ENCODE measurements around the gene DHX34.

Gene DHX34

DNA sequence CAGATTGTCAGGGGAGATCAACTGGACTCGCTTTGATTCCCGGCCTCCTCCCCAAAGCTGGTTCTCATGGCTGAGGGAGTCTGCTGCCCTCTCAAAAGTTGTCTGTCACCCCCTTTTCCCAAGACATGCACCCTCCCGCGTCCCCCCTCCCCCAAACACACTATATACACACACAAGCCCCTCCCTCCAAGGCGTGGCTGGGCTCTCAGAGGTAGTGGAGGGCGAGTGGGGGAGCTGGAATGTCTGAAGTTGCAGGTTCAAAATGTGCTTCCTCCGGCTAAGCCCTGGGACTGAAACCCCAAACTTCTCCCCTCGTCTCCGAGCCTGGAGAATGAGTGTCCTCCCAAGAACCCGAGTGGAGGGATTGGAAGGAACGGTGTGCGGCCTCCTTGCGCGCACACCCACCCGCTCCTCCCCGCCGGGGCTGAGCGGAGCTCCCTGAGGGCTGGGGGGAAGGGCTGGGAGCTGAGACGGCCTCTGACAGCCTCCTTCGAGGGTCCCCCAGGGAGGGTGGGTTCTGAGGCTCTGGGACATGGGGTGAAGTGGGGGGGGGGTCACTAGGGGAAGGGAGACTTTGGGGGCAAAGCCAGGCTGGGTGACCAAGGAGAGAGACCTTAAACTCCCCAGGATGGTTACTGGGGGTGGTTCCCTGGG, 80.2 kb downstream of the DHX34 start:
- peaks cover 0 to 2% of the 10 kb centered on the region in 2 donors for H3K9me3 Mint-ChIP-seq
- H3K27ac Mint-ChIP-seq: no peak overlapping the region
- H3K4me1 Mint-ChIP-seq: peaks cover 6 to 12% of the 10 kb centered on the region in 2 donors
- H3K36me3 Mint-ChIP-seq: peaks cover 1 to 7% of the 10 kb centered on the region in 2 donors
- H3K27me3 Mint-ChIP-seq: peaks cover 50 to 51% of the 10 kb centered on the region in 2 donors
- DNase-seq: no peak
- H3K4me3 Mint-ChIP-seq: peak overlapping the region in 1 of 2 donors; percentile 39
- ATAC-seq (replicated peaks): no peak

- ATAC-seq (replicated peaks): peak; percentile 35 to 48
- peaks cover 1 to 7% of the 10 kb centered on the region in 2 donors for H3K36me3 Mint-ChIP-seq
These were observed 81.1 kb downstream of the DHX34 start for GRCh38 chr19:47430041-47430802.

GRCh38 chr19:47432091-47432490, 83.0 kb downstream of the DHX34 start:
- H3K27me3 Mint-ChIP-seq: peaks cover 58 to 68% of the 10 kb centered on the region in 2 donors
- H3K36me3 Mint-ChIP-seq: peaks cover 1 to 7% of the 10 kb centered on the region in 2 donors
- peaks cover 7 to 24% of the 10 kb centered on the region in 2 donors for H3K4me1 Mint-ChIP-seq
- DNase-seq (no peak), ATAC-seq (replicated peaks) (no peak)
- no peak overlapping the region for H3K27ac Mint-ChIP-seq
- H3K4me3 Mint-ChIP-seq: no peak overlapping the region
- H3K9me3 Mint-ChIP-seq: peaks cover 0 to 2% of the 10 kb centered on the region in 2 donors

More at GRCh38 chr19:47430041-47430802, 81.1 kb downstream of the DHX34 start:
- Mint-ChIP-seq H3K27me3 (peaks cover 49 to 53% of the 10 kb centered on the region in 2 donors), H3K27ac (no peak overlapping the region), H3K9me3 (peaks cover 0 to 2% of the 10 kb centered on the region in 2 donors), H3K4me1 (peaks cover 6 to 12% of the 10 kb centered on the region in 2 donors), H3K4me3 (peak overlapping the region; percentile 39 to 70)
- no peak for DNase-seq
